ENCODE data around the gene PLAAT2. TPM values are rescaled to one million over a fixed set of nuclear protein-coding genes. Genes with fewer than 3 reads are reported as not detected.

The PLAAT2 gene
- total RNA-seq, 1 donor from 2014 or later = 6.0 TPM

GRCh38 chr11:63560506-63561180 lies 2.5 kb downstream of the PLAAT2 start:
- no peaks in the 10 kb centered on the region for H3K9me3 Mint-ChIP-seq
- peaks cover 28% of the 10 kb centered on the region for H3K4me1 Mint-ChIP-seq (ENCODE audit: unreplicated experiment)
- H3K27me3 Mint-ChIP-seq = no peaks in the 10 kb centered on the region
- no peaks in the 10 kb centered on the region for H3K36me3 Mint-ChIP-seq
- TF ChIP-seq, protein P1, sequence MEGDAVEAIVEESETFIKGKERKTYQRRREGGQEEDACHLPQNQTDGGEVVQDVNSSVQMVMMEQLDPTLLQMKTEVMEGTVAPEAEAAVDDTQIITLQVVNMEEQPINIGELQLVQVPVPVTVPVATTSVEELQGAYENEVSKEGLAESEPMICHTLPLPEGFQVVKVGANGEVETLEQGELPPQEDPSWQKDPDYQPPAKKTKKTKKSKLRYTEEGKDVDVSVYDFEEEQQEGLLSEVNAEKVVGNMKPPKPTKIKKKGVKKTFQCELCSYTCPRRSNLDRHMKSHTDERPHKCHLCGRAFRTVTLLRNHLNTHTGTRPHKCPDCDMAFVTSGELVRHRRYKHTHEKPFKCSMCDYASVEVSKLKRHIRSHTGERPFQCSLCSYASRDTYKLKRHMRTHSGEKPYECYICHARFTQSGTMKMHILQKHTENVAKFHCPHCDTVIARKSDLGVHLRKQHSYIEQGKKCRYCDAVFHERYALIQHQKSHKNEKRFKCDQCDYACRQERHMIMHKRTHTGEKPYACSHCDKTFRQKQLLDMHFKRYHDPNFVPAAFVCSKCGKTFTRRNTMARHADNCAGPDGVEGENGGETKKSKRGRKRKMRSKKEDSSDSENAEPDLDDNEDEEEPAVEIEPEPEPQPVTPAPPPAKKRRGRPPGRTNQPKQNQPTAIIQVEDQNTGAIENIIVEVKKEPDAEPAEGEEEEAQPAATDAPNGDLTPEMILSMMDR (conservative IDR thresholded peaks at IDR 0.05) = no peak
- DNase-seq (ENCODE audit: extremely low spot score, unreplicated experiment) = no peak
- peak overlapping the region; percentile 34 for H3K27ac Mint-ChIP-seq
- no peak overlapping the region for H3K4me3 Mint-ChIP-seq

DNA sequence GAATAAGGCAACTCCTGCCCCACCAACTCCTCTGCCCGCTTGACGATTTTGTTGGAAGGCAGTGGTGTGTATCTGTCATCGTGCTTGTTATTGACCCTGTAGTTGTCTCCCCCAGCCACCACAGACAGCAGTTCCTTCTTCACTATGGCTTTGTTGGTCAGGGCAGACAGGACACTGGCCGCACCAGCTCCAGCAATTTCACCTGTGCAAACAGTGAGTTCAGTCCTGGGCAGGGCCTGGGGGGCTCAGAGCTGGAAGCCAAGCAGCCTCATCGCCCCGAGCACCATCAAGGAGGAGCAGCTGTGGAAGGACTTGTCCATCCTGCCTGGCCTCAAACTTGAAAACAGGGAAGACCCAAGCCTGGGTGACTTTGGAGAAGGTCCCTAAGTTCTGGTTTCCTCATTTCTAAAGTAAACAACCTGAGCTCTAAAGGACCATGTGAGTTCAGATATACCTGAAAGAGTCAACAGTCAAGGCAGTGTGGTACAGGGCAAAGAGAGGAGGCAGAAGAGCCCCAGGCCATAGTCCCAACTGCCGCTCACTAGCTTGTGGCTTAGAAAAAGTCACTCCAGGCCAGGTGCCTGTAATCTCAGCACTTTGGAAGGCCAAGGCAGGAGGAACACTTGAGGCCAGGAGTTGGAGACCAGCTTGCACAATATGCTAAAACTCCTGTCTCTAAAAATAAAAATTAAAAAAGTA lies 4.6 kb downstream of the PLAAT2 start:
- Mint-ChIP-seq H3K36me3 (no peaks in the 10 kb centered on the region), H3K27ac (no peak overlapping the region), H3K4me1 (ENCODE audit: unreplicated experiment) (peaks cover 28% of the 10 kb centered on the region), H3K27me3 (no peaks in the 10 kb centered on the region), H3K4me3 (no peak overlapping the region), H3K9me3 (no peaks in the 10 kb centered on the region)
- TF ChIP-seq, protein P1 (conservative IDR thresholded peaks at IDR 0.05) = no peak
- no peak for DNase-seq (ENCODE audit: extremely low spot score, unreplicated experiment)

- peaks cover 35% of the 10 kb centered on the region for H3K4me1 Mint-ChIP-seq (ENCODE audit: unreplicated experiment)
- TF ChIP-seq, protein P1 (conservative IDR thresholded peaks at IDR 0.05) = no peak
- H3K9me3 Mint-ChIP-seq = peaks cover 4% of the 10 kb centered on the region
- H3K27ac Mint-ChIP-seq = no peak overlapping the region
- peaks cover 4% of the 10 kb centered on the region for H3K36me3 Mint-ChIP-seq
- no peaks in the 10 kb centered on the region for H3K27me3 Mint-ChIP-seq
- no peak overlapping the region for H3K4me3 Mint-ChIP-seq
- no peak for DNase-seq (ENCODE audit: extremely low spot score, unreplicated experiment)
These were observed 5.6 kb downstream of the PLAAT2 start for GRCh38 chr11:63557570-63557969.

DNA sequence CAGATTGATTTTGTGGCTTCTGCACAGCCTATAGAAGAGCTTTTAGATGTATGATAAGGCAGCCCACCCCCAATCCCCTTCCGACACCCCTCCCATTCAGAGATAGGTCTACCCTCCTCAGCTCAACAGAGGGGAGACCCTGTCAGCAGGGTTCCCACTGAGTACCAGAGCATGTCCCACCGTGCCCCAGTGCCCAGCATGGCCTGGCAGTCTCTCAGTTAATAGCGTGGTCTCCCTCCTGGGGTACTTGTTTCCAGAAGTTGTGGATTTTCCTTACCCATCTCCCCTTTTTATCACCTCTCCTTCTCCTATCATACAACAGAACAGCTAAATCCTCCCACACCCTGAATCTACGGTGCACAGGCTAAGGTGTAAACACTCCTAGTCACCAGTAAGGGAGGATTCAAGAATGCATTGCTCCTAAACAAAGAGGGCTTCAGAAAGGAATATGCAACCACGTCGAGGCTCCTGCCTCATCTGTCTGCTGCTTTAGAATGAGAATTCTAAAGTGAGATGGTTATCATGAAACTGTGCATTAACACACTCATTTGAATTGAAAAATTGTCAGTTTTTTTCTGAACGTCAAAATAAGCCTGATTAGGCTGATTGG lies 6.7 kb downstream of the PLAAT2 start:
- TF ChIP-seq, protein P1 (conservative IDR thresholded peaks at IDR 0.05) = no peak
- DNase-seq (ENCODE audit: extremely low spot score, unreplicated experiment) = no peak

GRCh38 chr11:63554877-63555223 lies 8.3 kb downstream of the PLAAT2 start:
- DNase-seq (ENCODE audit: extremely low spot score, unreplicated experiment) = no peak
- TF ChIP-seq, protein P1 (conservative IDR thresholded peaks at IDR 0.05) = no peak
- H3K4me1 Mint-ChIP-seq (ENCODE audit: unreplicated experiment) = peaks cover 31% of the 10 kb centered on the region
- peaks cover 4% of the 10 kb centered on the region for H3K9me3 Mint-ChIP-seq
- H3K27ac Mint-ChIP-seq = peak overlapping the region; percentile 16
- peaks cover 4% of the 10 kb centered on the region for H3K36me3 Mint-ChIP-seq
- H3K27me3 Mint-ChIP-seq = no peaks in the 10 kb centered on the region
- no peak overlapping the region for H3K4me3 Mint-ChIP-seq

More for the DNA sequence above, 6.7 kb downstream of the PLAAT2 start:
- peaks cover 4% of the 10 kb centered on the region for H3K9me3 Mint-ChIP-seq
- peaks cover 37% of the 10 kb centered on the region for H3K4me1 Mint-ChIP-seq (ENCODE audit: unreplicated experiment)
- peak overlapping the region; percentile 8 for H3K27ac Mint-ChIP-seq
- H3K4me3 Mint-ChIP-seq = no peak overlapping the region
- H3K27me3 Mint-ChIP-seq = no peaks in the 10 kb centered on the region
- H3K36me3 Mint-ChIP-seq = peaks cover 4% of the 10 kb centered on the region
